Motor neuron (in vitro differentiated cells): ENCODE results near the gene POLD1. TPM values are rescaled to one million over a fixed set of nuclear protein-coding genes. Genes with fewer than 3 reads are reported as not detected.
A peak's percentile ranks its signal among the peaks of the same experiment; 100 is the strongest.

ENCODE experiments used
- ATAC-seq, 8 experiments: fragments of 200-7000 bp; cut with Tn5 transposase; replicated peaks in 6 of 8; 2 replicates each; pipeline ENCODE4 v1.8.0; 2021; ENCODE audit warnings: mild to moderate bottlenecking in 8 of 8, moderate library complexity in 8 of 8
- H3K27ac ChIP-seq, 2 donors: fragments of 250-450 bp; sonication (Bioruptor Pico); 2 replicates each; pipeline ENCODE4 v1.9.0; 2021; ENCODE audit warnings: antibody characterized with exemption in 2 of 2, mild to moderate bottlenecking in 2 of 2, moderate library complexity in 1 of 2
- H3K4me1 ChIP-seq, 2 donors: fragments of 250-450 bp; sonication (Bioruptor Pico); replicated peaks in 1 of 2; 2 replicates each; pipeline ENCODE4 v1.6.1; 2021; ENCODE audit warnings: antibody characterized with exemption in 2 of 2, mild to moderate bottlenecking in 2 of 2, moderate library complexity in 1 of 2
- H3K4me3 ChIP-seq, 5 donors: fragments of 250-450 bp; sonication (Bioruptor Pico); 2 replicates each; pipeline ENCODE4 v1.9.0; 2021; ENCODE audit warnings: antibody characterized with exemption in 5 of 5, mild to moderate bottlenecking in 5 of 5, moderate library complexity in 4 of 5
- WGBS, 10 experiments: fragments of 450-650 bp; shearing (Covaris generic); methylation state at CpG; one replicate each; pipeline ENCODE4 v1.0.0; 2022; 5-methylcytosine and 5-hydroxymethylcytosine counted together
- in situ Hi-C, 9 experiments: fragments of 400-800 bp; cut with MboI; loops; one replicate each; pipeline ENCODE4 v1.15.0; 2021; ENCODE audit warnings: low sequenced_read_pairs in 9 of 9, low pct_unique_long_range_greater_than_20kb in 2 of 9; ENCODE audit not compliant: unreplicated experiment in 9 of 9
- total RNA-seq, 8 experiments: library from RNA; unstranded; fragments of 300-600 nt; gene quantifications; 2 replicates each; pipeline versions ENCODE4 v1.2.3 to v1.2.4, GENCODE V29; 2022

POLD1 gene
- total RNA-seq, 8 experiments from 2014 or later: 6.2 to 56.0 (median 12.7) TPM

- peaks cover 0 to 3% of the 10 kb centered on the region in 2 donors for H3K4me1 ChIP-seq
- in situ Hi-C loops: no loop called here
- ATAC-seq: peak; percentile 88 to 96 (median 91)
- WGBS, 10 experiments: 0 to 20% (median 0%) methylated on average over 1 to 27 of the region's 67 CpGs
- H3K4me3 ChIP-seq: peak within 1 kb of the TSS; percentile 66 to 97 (median 74)
- H3K27ac ChIP-seq: peak within 1 kb of the TSS; percentile 93 to 97
Observed at GRCh38 chr19:50376166-50377050, 7.7 kb upstream of the POLD1 start, which contains the start of gene NR1H2. Gene NR1H2, plus strand, starts transcription at chr19:50376457. Its CDS starts 1,149 bp downstream, at chr19:50377606.

GRCh38 chr19:50377051-50377461 lies 7.1 kb upstream of the POLD1 start:
- H3K4me3 ChIP-seq: peak overlapping the region; percentile 66 to 97 (median 74)
- peak; percentile 1 to 50 (median 32) for ATAC-seq
- peaks cover 0 to 3% of the 10 kb centered on the region in 2 donors for H3K4me1 ChIP-seq
- in situ Hi-C loops: no loop called here
- WGBS, 10 experiments: no CpG with 5 or more reads among the region's 7 CpGs
- peak overlapping the region; percentile 50 to 85 for H3K27ac ChIP-seq

GRCh38 chr19:50377517-50377916 lies 6.6 kb upstream of the POLD1 start:
- in situ Hi-C loops: no loop called here
- peak overlapping the region in 1 of 2 donors; percentile 85 for H3K27ac ChIP-seq
- WGBS, 10 experiments: 89 to 93% methylated on average over 3 to 5 of the region's 9 CpGs; no CpG with 5 or more reads in 8 of the 10 experiments
- H3K4me1 ChIP-seq: peaks cover 0 to 3% of the 10 kb centered on the region in 2 donors
- no peak for ATAC-seq
- peak overlapping the region in 2 of 5 donors; percentile 66 to 97 for H3K4me3 ChIP-seq

GRCh38 chr19:50378169-50378862 lies 5.8 kb upstream of the POLD1 start:
- 80 to 100% (median 99%) methylated on average over 1 to 18 of the region's 36 CpGs; no CpG with 5 or more reads in 3 of the 10 experiments for WGBS, 10 experiments
- no peak for ATAC-seq
- Histone ChIP-seq H3K4me1 (peaks cover 0 to 3% of the 10 kb centered on the region in 2 donors), H3K4me3 (no peak overlapping the region), H3K27ac (no peak overlapping the region)
- in situ Hi-C loops: no loop called here

GRCh38 chr19:50378863-50379236 lies 5.3 kb upstream of the POLD1 start:
- peaks cover 0 to 3% of the 10 kb centered on the region in 2 donors for H3K4me1 ChIP-seq
- no peak for ATAC-seq
- WGBS, 10 experiments: 78 to 100% (median 89%) methylated on average over 1 to 6 of the region's 10 CpGs; no CpG with 5 or more reads in 5 of the 10 experiments
- no peak overlapping the region for H3K27ac ChIP-seq
- in situ Hi-C loops: no loop called here
- H3K4me3 ChIP-seq: no peak overlapping the region

GRCh38 chr19:50379602-50380001 lies 4.5 kb upstream of the POLD1 start:
- WGBS, 10 experiments: 88 to 100% (median 96%) methylated on average over 2 to 9 of the region's 11 CpGs; no CpG with 5 or more reads in 7 of the 10 experiments
- H3K4me1 ChIP-seq: peaks cover 0 to 3% of the 10 kb centered on the region in 2 donors
- H3K4me3 ChIP-seq: no peak overlapping the region
- ATAC-seq: no peak
- in situ Hi-C loops: no loop called here
- no peak overlapping the region for H3K27ac ChIP-seq

- no peak for ATAC-seq
- 60 to 100% (median 90%) methylated on average over 1 to 4 of the region's 11 CpGs; no CpG with 5 or more reads in 5 of the 10 experiments for WGBS, 10 experiments
- in situ Hi-C loops: no loop called here
- H3K4me3 ChIP-seq: no peak overlapping the region
- peaks cover 3 to 6% of the 10 kb centered on the region in 2 donors for H3K4me1 ChIP-seq
- no peak overlapping the region for H3K27ac ChIP-seq
Observed at GRCh38 chr19:50380137-50380536, 4.0 kb upstream of the POLD1 start.

GRCh38 chr19:50380751-50381151 lies 3.4 kb upstream of the POLD1 start:
- peaks cover 8 to 9% of the 10 kb centered on the region in 2 donors for H3K4me1 ChIP-seq
- no peak for ATAC-seq
- in situ Hi-C loops: no loop called here
- H3K27ac ChIP-seq: no peak overlapping the region
- WGBS, 10 experiments: 100% methylated on average over 1 of the region's 8 CpGs; no CpG with 5 or more reads in 9 of the 10 experiments
- no peak overlapping the region for H3K4me3 ChIP-seq

GRCh38 chr19:50381881-50382729 lies 2.0 kb upstream of the POLD1 start:
- in situ Hi-C loops: no loop called here
- no peak overlapping the region for H3K4me3 ChIP-seq
- 80 to 100% (median 93%) methylated on average over 2 to 10 of the region's 58 CpGs; no CpG with 5 or more reads in 7 of the 10 experiments for WGBS, 10 experiments
- H3K4me1 ChIP-seq: peaks cover 8% of the 10 kb centered on the region in 2 donors
- ATAC-seq: no peak
- no peak overlapping the region for H3K27ac ChIP-seq

GRCh38 chr19:50383001-50383851 lies 921 bp upstream of the POLD1 start:
- 7 to 100% (median 75%) methylated on average over 1 to 12 of the region's 21 CpGs; no CpG with 5 or more reads in 2 of the 10 experiments for WGBS, 10 experiments
- Histone ChIP-seq H3K4me3 (peak overlapping the region; percentile 42 to 66 (median 51)), H3K4me1 (peaks cover 8% of the 10 kb centered on the region in 2 donors), H3K27ac (peak overlapping the region; percentile 25 to 43)
- in situ Hi-C loops: no loop called here
- ATAC-seq: no peak

- Histone ChIP-seq H3K4me3 (peak overlapping the region; percentile 42 to 66 (median 51)), H3K27ac (peak overlapping the region; percentile 36 to 47), H3K4me1 (peaks cover 8% of the 10 kb centered on the region in 2 donors)
- ATAC-seq: peak in 6 of 8 experiments; percentile 1 to 15 (median 3)
- 0 to 44% (median 6%) methylated on average over 3 to 23 of the region's 26 CpGs; no CpG with 5 or more reads in 1 of the 10 experiments for WGBS, 10 experiments
- in situ Hi-C loops: no loop called here
Observed at GRCh38 chr19:50384685-50385535, 763 bp downstream of the POLD1 start.
